Fibroblast of lung (primary cell): ENCODE results near the gene ZNF680.

Source experiments
- CTCF ChIP-seq, 2 donors: IDR thresholded peaks in 1 of 2; conservative IDR thresholded peaks in 1 of 2; 1 replicate in 1 of 2; 2 replicates in 1 of 2; pipeline ENCODE4 v1.5.1; 2011 to 2012; ENCODE audit warnings: low read length in 2 of 2, control low read depth in 1 of 2, inconsistent platforms in 1 of 2, low read depth in 1 of 2, mild to moderate bottlenecking in 1 of 2
- EZH2 ChIP-seq: IDR thresholded peaks from 2 replicates; pipeline ENCODE4 v1.5.1; 2012; ENCODE audit warnings: low read length, control low read depth, mild to moderate bottlenecking; ENCODE audit errors: missing control alignments

GRCh38 chr7:64581391-64581790 lies 18.5 kb upstream of the ZNF680 start:
- TF ChIP-seq CTCF (conservative IDR thresholded peaks at IDR 0.05 in 1 of 2, IDR thresholded peaks at IDR 0.05 in 1 of 2; ENCODE audit: low read depth in 1 of 2, low read length in 2 of 2) (no peak), EZH2 (no peak)
